Common myeloid progenitor, CD34-positive (primary cell): Measurements from ENCODE around the gene SLC6A12.
A peak's percentile ranks its signal among the peaks of the same experiment; 100 is the strongest.

ENCODE experiments used
- CTCF ChIA-PET: fragments of 350-600 bp; sonication (Branson Sonifier 250); formaldehyde crosslinking; loops from one replicate; lab custom pipeline; 2021; ENCODE audit warnings: antibody characterized with exemption; lab: Charles Lee
- POLR2A ChIA-PET: fragments of 350-600 bp; sonication (Branson Sonifier 250); formaldehyde crosslinking; loops from one replicate; lab custom pipeline; 2021; ENCODE audit warnings: antibody characterized with exemption; lab: Charles Lee
- DNase-seq, 3 donors: peaks; one replicate each; pipeline versions ENCODE4 v3.0.0 to v3.0.0-alpha.2; 2013
- H3K27ac ChIP-seq, 2 experiments: 1 replicate in 1 of 2; 2 replicates in 1 of 2; pipeline ENCODE4 v1.7.0; 2013; ENCODE audit warnings: inconsistent platforms in 2 of 2, low read length in 2 of 2, mild to moderate bottlenecking in 2 of 2, low read depth in 1 of 2, moderate library complexity in 1 of 2; ENCODE audit not compliant: severe bottlenecking in 2 of 2, insufficient read depth in 1 of 2, poor library complexity in 1 of 2
- H3K27me3 ChIP-seq, 5 experiments: replicated peaks in 2 of 5; 1 replicate in 3 of 5; 2 replicates in 2 of 5; pipeline versions ENCODE4 v1.6.1 to v1.7.0; 2013; ENCODE audit warnings: low read length in 4 of 5, mild to moderate bottlenecking in 2 of 5, moderate library complexity in 2 of 5, inconsistent platforms in 1 of 5; ENCODE audit not compliant: insufficient read depth in 5 of 5, control insufficient read depth in 4 of 5
- H3K36me3 ChIP-seq, 4 experiments: 1 replicate in 2 of 4; 2 replicates in 2 of 4; pipeline versions ENCODE4 v1.6.1 to v1.7.0; 2013; ENCODE audit warnings: low read length in 3 of 4, control low read depth in 1 of 4, mild to moderate bottlenecking in 1 of 4; ENCODE audit not compliant: control insufficient read depth in 4 of 4, insufficient read depth in 4 of 4
- H3K4me1 ChIP-seq, 4 experiments: 1 replicate in 3 of 4; 2 replicates in 1 of 4; pipeline versions ENCODE4 v1.6.1 to v1.7.1; 2013; ENCODE audit warnings: low read length in 3 of 4, mild to moderate bottlenecking in 3 of 4, control low read depth in 1 of 4, inconsistent platforms in 1 of 4, moderate library complexity in 1 of 4; ENCODE audit not compliant: control insufficient read depth in 4 of 4, insufficient read depth in 4 of 4; ENCODE audit errors: control extremely low read depth in 1 of 4
- H3K4me3 ChIP-seq, 7 experiments: 1 replicate in 4 of 7; 2 replicates in 3 of 7; pipeline versions ENCODE4 v1.5.1 to v1.7.0; 2013; ENCODE audit warnings: mild to moderate bottlenecking in 7 of 7, low read length in 6 of 7, moderate library complexity in 6 of 7, inconsistent platforms in 2 of 7, low read depth in 2 of 7, control low read depth in 1 of 7; ENCODE audit not compliant: insufficient read depth in 4 of 7, control insufficient read depth in 1 of 7; ENCODE audit errors: extremely low read depth in 1 of 7
- H3K9me3 ChIP-seq, 5 experiments: 1 replicate in 4 of 5; 2 replicates in 1 of 5; pipeline versions ENCODE4 v1.6.1 to v1.7.1; 2013; ENCODE audit warnings: low read length in 4 of 5, mild to moderate bottlenecking in 2 of 5, inconsistent platforms in 1 of 5, low read depth in 1 of 5, moderate library complexity in 1 of 5; ENCODE audit not compliant: control insufficient read depth in 4 of 5, insufficient read depth in 2 of 5; ENCODE audit errors: control extremely low read depth in 1 of 5
- WGBS: methylation state at CpG from one replicate; pipeline ENCODE4 v1.1.5; 2013; ENCODE audit not compliant: insufficient coverage; 5-methylcytosine and 5-hydroxymethylcytosine counted together

SLC6A12 gene

DNA sequence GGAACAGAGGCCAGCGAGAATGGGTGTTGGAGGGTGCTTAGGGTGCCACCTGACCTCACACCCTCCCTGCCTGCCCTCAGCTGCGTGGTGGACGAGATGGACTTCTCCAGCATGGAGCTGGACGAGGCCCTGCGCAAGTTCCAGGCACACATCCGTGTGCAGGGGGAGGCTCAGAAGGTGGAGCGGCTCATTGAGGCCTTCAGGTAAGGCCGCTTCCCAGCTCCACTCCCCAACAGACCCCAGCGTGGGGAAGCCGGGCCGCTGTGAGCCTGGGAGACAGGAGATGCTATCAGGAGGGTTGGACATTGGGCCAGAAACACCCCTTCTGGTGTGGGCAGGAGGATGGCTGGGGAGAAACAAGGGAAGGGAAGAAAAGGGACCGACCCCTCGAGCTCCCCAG is 57.0 kb downstream of the SLC6A12 start:
- ChIA-PET POLR2A (no interaction called here), CTCF (interaction anchor here (1.1 to 2.1 kb wide), 4 partner anchors 11 to 100 kb away, joined by 3 to 6 read pairs (median 4); no protein-coding TSS in a partner anchor)
- no peak for DNase-seq
- Histone ChIP-seq H3K4me3 (no peak overlapping the region), H3K27ac (no peak overlapping the region), H3K36me3 (peaks cover 0 to 8% (median 0%) of the 10 kb centered on the region in 4 experiments), H3K9me3 (no peaks in the 10 kb centered on the region), H3K4me1 (peaks cover 0 to 12% (median 9%) of the 10 kb centered on the region in 4 experiments), H3K27me3 (no peaks in the 10 kb centered on the region)
- WGBS, result 93% methylated on average over 9 of the region's 13 CpGs

DNA sequence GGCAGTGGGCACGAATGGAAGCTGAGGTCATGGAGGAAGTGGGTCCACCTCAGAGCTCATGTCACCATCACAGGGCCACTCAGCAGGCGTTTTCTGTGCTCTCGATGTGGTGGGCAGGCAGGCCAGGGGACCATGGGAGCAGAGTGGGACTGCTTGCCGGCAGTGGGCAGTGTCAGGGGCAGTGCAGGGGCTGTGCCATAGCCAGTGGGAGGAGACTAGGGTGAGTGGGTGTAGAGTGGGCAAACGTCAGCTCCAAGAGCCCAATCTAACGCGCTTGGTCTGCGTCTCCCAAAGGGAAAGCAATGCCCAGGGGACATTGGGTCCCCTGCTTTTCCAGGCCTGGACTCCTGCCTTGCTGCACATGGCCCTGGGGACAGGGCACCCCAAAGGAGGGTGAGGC is 58.3 kb downstream of the SLC6A12 start:
- ChIA-PET POLR2A (no interaction called here), CTCF (interaction anchor here (0.8 to 2.1 kb wide), 4 partner anchors 13 to 41 kb away, joined by 3 to 6 read pairs (median 4); no protein-coding TSS in a partner anchor)
- Histone ChIP-seq H3K36me3 (peaks cover 0 to 8% (median 0%) of the 10 kb centered on the region in 4 experiments), H3K4me1 (peaks cover 0 to 12% (median 9%) of the 10 kb centered on the region in 4 experiments), H3K9me3 (no peaks in the 10 kb centered on the region), H3K27ac (no peak overlapping the region), H3K27me3 (no peaks in the 10 kb centered on the region), H3K4me3 (no peak overlapping the region)
- DNase-seq, result no peak
- WGBS, result 93% methylated on average over 8 of the region's 8 CpGs

DNA sequence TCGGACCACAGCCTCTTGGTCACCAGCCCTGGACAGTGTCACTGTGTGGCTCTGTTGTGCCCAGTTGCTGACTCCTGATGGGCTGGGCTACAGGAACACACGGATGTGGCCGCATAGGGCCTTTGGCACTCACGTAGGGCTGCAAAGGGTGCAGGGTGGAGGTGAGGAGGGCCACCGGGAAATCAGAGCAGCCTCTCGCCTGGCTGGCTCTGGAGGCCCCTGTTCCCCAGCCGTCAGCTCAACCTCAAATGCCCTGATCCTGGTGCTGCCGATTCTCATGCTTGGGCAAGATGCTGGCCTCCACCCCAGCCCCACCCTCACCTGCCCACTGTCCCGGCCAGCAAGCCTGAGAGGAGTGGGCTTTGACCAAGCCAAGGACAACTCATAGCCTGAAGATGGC is 59.0 kb downstream of the SLC6A12 start:
- ChIA-PET CTCF (interaction anchor here (0.8 to 2.1 kb wide), 4 partner anchors 13 to 40 kb away, joined by 3 to 6 read pairs (median 4); no protein-coding TSS in a partner anchor), POLR2A (interaction anchor here (0.8 kb wide), 1 partner anchor 17 kb away, joined by 3 read pairs; no protein-coding TSS in a partner anchor)
- 100% methylated on average over 9 of the region's 9 CpGs for WGBS
- Histone ChIP-seq H3K27ac (no peak overlapping the region), H3K36me3 (peaks cover 0 to 8% (median 0%) of the 10 kb centered on the region in 4 experiments), H3K27me3 (no peaks in the 10 kb centered on the region), H3K9me3 (no peaks in the 10 kb centered on the region), H3K4me3 (no peak overlapping the region), H3K4me1 (peaks cover 0 to 12% (median 9%) of the 10 kb centered on the region in 4 experiments)
- no peak for DNase-seq

DNA sequence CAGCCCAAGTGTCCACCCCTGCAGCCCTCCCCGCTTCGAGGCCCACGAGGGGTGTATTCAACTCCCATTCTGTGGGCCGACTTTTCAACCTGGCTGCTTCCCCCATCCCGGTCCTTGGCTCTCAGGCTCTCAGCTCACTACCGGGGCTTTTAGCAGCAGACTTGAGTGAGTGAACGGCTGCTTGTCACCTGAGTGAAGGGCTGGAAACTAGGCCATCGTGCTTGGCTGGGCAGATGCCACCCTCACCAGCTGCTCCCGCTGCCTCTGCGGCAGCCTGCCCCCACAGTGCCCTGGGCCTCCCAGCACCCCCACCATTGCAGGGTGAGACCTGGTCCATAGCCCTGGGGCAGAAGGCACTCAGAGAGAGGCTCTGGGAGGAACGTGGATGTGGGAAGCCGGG is 59.9 kb downstream of the SLC6A12 start:
- Histone ChIP-seq H3K36me3 (peaks cover 0 to 8% (median 0%) of the 10 kb centered on the region in 4 experiments), H3K9me3 (no peaks in the 10 kb centered on the region), H3K27ac (no peak overlapping the region), H3K4me1 (peaks cover 0 to 12% (median 7%) of the 10 kb centered on the region in 4 experiments), H3K27me3 (no peaks in the 10 kb centered on the region), H3K4me3 (no peak overlapping the region)
- ChIA-PET POLR2A (no interaction called here), CTCF (interaction anchor here (0.9 to 4.1 kb wide), 19 partner anchors 8 to 74 kb away, joined by 3 to 40 read pairs (median 4); no protein-coding TSS in a partner anchor)
- 96% methylated on average over 11 of the region's 12 CpGs for WGBS
- DNase-seq, result no peak

DNA sequence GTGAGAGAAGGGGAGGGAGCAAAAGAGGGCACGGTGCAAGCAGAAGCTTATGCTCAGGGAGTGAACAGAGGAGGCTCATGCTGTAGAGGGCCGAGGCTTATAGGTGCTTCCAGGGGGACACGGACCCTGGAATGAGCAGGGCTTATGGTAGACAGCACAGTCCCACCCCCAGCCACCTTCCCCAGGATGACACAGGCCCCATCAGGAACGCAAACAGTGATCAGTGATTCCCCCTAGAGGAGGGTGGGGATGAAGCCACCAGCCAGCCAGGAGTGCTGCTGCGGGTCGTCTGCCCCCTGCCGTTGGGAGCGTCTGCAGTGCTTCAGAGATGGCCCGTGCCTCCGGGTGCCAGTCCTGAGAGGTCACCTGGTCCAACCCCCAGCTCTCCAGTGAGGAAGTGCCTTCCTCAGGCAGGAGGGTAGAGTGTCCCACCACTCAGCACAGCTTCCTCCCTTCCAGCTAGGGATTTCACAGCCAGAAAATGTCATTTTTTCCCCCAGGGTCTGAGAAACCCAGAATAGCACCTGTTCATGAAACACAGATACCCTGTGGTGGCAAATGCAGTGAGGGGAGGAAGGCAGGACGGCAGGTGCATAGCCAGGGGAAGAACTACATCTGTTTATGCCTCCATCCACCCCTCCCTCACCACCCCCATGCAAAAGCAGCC is 60.7 kb downstream of the SLC6A12 start:
- ChIA-PET CTCF (interaction anchor here (0.9 to 4.1 kb wide), 29 partner anchors 8 to 98 kb away, joined by 3 to 40 read pairs (median 5); no protein-coding TSS in a partner anchor), POLR2A (no interaction called here)
- H3K27ac ChIP-seq, result no peak overlapping the region
- peaks cover 0 to 12% (median 7%) of the 10 kb centered on the region in 4 experiments for H3K4me1 ChIP-seq
- peaks cover 0 to 4% (median 0%) of the 10 kb centered on the region in 4 experiments for H3K36me3 ChIP-seq
- no peak overlapping the region for H3K4me3 ChIP-seq
- H3K27me3 ChIP-seq, result no peaks in the 10 kb centered on the region
- no peaks in the 10 kb centered on the region for H3K9me3 ChIP-seq
- 11% methylated on average over 9 of the region's 11 CpGs for WGBS
- DNase-seq, result peak; percentile 80 to 86 (median 82)

DNA sequence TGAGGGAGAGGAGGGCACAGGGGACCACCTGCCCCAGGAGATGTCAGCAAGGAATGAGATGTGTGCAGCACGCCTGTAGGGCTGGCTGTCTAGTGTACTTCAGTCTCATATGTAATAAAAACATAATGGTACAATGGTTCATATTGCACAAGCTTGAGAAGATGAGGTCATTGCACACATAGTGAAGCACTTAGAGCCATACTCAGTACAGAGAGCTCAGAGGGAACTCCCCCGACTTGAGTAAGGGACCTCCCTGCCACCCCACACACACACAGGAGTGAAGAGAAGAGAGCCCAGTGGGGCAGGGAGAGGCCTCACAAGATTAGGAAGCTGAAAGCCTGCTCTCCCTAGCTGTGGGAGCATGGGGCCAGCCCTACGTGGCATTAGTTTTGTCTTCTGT is 61.5 kb downstream of the SLC6A12 start:
- WGBS, result 78% methylated on average over 1 of the region's 3 CpGs
- POLR2A ChIA-PET, result no interaction called here
- peaks cover 0 to 12% (median 7%) of the 10 kb centered on the region in 4 experiments for H3K4me1 ChIP-seq
- no peak for DNase-seq
- CTCF ChIA-PET, result interaction anchor here (0.9 to 4.1 kb wide), 19 partner anchors 9 to 72 kb away, joined by 3 to 40 read pairs (median 7); no protein-coding TSS in a partner anchor
- peaks cover 0 to under 1% (median 0%) of the 10 kb centered on the region in 4 experiments for H3K36me3 ChIP-seq
- no peak overlapping the region for H3K4me3 ChIP-seq
- no peak overlapping the region for H3K27ac ChIP-seq
- no peaks in the 10 kb centered on the region for H3K27me3 ChIP-seq
- no peaks in the 10 kb centered on the region for H3K9me3 ChIP-seq

DNA sequence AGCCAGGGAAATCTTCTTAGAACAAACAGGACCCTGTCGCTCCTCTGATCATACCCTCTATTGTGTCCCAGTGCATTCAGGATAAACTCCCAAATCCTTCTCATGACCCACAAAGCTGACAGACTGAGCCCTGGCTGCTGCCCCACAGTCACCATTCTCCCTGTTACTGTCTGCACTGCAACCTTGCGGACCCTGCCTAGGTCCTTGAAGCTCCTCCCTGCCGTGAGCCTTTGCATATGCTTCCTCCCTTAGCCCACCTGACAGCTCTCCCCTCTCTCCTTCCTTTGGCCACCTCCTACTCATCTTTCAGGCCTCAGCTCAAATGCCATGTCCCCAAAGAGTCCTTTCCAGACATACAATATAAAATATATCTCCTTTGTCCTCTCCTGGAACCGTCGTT is 62.4 kb downstream of the SLC6A12 start:
- no peak overlapping the region for H3K27ac ChIP-seq
- peaks cover 0 to 12% (median 7%) of the 10 kb centered on the region in 4 experiments for H3K4me1 ChIP-seq
- no peaks in the 10 kb centered on the region for H3K9me3 ChIP-seq
- 98% methylated on average over 5 of the region's 5 CpGs for WGBS
- H3K4me3 ChIP-seq, result no peak overlapping the region
- CTCF ChIA-PET, result interaction anchor here (0.9 to 4.1 kb wide), 6 partner anchors 14 to 70 kb away, joined by 3 to 40 read pairs (median 8); no protein-coding TSS in a partner anchor
- peaks cover 0 to 4% (median 0%) of the 10 kb centered on the region in 4 experiments for H3K36me3 ChIP-seq
- no peaks in the 10 kb centered on the region for H3K27me3 ChIP-seq
- DNase-seq, result no peak
- POLR2A ChIA-PET, result no interaction called here
